Measurements from ENCODE around the gene DEAF1. TPM values are rescaled to one million over a fixed set of nuclear protein-coding genes. Genes with fewer than 3 reads are reported as not detected.
A peak's percentile ranks its signal among the peaks of the same experiment; 100 is the strongest.

Gene DEAF1
- total and polyA plus RNA-seq, 2 of the 13 experiments (the other 11 are each of a cell fraction or from before 2014, with no cell fraction given), result 22.3 to 29.6 TPM

GRCh38 chr11:704781-705645, 10.0 kb upstream of the DEAF1 start (continued):
- TF ChIP-seq, protein P1, sequence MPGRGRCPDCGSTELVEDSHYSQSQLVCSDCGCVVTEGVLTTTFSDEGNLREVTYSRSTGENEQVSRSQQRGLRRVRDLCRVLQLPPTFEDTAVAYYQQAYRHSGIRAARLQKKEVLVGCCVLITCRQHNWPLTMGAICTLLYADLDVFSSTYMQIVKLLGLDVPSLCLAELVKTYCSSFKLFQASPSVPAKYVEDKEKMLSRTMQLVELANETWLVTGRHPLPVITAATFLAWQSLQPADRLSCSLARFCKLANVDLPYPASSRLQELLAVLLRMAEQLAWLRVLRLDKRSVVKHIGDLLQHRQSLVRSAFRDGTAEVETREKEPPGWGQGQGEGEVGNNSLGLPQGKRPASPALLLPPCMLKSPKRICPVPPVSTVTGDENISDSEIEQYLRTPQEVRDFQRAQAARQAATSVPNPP (CRISPR knock-in tag; IDR thresholded peaks at IDR 0.05), result no peak
- TF ChIP-seq TIGD3 (CRISPR knock-in tag; IDR thresholded peaks at IDR 0.05; ENCODE audit: borderline replicate concordance) (no peak), HMG20A (CRISPR knock-in tag; IDR thresholded peaks at IDR 0.05; ENCODE audit: borderline replicate concordance) (peak; percentile 76; the same call in 1 of the 2 replicates), NCOA1 (CRISPR knock-in tag; IDR thresholded peaks at IDR 0.05) (no peak), NFKBIZ (CRISPR knock-in tag; IDR thresholded peaks at IDR 0.05) (peak; percentile 73; the same call in 1 of the 2 replicates), PRMT3 (CRISPR knock-in tag; IDR thresholded peaks at IDR 0.05; ENCODE audit: borderline replicate concordance, low read depth) (no peak; the same call in 1 of the 2 replicates), ARNTL (CRISPR knock-in tag; IDR thresholded peaks at IDR 0.05) (peak; percentile 86), IRF9 (CRISPR knock-in tag; IDR thresholded peaks at IDR 0.05; ENCODE audit: borderline replicate concordance) (peak; percentile 89; the same call in 1 of the 2 replicates), ADNP (CRISPR knock-in tag; IDR thresholded peaks at IDR 0.05) (no peak), TOPORS (CRISPR knock-in tag; IDR thresholded peaks at IDR 0.05) (peak; percentile 64; the same call in 1 of the 2 replicates), NFYC (CRISPR knock-in tag; IDR thresholded peaks at IDR 0.05) (peak; percentile 51), DR1 (CRISPR knock-in tag; IDR thresholded peaks at IDR 0.05) (peak; percentile 74), REXO4 (CRISPR knock-in tag; IDR thresholded peaks at IDR 0.05; ENCODE audit: borderline replicate concordance) (no peak), CBFB (CRISPR knock-in tag; IDR thresholded peaks at IDR 0.05) (peak; percentile 70; the same call in 1 of the 2 replicates), ZNF605 (CRISPR knock-in tag; IDR thresholded peaks at IDR 0.05) (0 out of 2 replicates have a peak, but pooled peaks have one; percentile 18), TFDP1 (CRISPR knock-in tag; IDR thresholded peaks at IDR 0.05; ENCODE audit: borderline replicate concordance) (peak; percentile 63; the same call in 1 of the 2 replicates), ZNF7 (CRISPR knock-in tag; IDR thresholded peaks at IDR 0.05) (no peak)
- TF ChIP-seq, protein P2, sequence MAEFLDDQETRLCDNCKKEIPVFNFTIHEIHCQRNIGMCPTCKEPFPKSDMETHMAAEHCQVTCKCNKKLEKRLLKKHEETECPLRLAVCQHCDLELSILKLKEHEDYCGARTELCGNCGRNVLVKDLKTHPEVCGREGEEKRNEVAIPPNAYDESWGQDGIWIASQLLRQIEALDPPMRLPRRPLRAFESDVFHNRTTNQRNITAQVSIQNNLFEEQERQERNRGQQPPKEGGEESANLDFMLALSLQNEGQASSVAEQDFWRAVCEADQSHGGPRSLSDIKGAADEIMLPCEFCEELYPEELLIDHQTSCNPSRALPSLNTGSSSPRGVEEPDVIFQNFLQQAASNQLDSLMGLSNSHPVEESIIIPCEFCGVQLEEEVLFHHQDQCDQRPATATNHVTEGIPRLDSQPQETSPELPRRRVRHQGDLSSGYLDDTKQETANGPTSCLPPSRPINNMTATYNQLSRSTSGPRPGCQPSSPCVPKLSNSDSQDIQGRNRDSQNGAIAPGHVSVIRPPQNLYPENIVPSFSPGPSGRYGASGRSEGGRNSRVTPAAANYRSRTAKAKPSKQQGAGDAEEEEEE (CRISPR knock-in tag; IDR thresholded peaks at IDR 0.05; ENCODE audit: borderline replicate concordance), result peak; percentile 89
- TF ChIP-seq, protein P3, sequence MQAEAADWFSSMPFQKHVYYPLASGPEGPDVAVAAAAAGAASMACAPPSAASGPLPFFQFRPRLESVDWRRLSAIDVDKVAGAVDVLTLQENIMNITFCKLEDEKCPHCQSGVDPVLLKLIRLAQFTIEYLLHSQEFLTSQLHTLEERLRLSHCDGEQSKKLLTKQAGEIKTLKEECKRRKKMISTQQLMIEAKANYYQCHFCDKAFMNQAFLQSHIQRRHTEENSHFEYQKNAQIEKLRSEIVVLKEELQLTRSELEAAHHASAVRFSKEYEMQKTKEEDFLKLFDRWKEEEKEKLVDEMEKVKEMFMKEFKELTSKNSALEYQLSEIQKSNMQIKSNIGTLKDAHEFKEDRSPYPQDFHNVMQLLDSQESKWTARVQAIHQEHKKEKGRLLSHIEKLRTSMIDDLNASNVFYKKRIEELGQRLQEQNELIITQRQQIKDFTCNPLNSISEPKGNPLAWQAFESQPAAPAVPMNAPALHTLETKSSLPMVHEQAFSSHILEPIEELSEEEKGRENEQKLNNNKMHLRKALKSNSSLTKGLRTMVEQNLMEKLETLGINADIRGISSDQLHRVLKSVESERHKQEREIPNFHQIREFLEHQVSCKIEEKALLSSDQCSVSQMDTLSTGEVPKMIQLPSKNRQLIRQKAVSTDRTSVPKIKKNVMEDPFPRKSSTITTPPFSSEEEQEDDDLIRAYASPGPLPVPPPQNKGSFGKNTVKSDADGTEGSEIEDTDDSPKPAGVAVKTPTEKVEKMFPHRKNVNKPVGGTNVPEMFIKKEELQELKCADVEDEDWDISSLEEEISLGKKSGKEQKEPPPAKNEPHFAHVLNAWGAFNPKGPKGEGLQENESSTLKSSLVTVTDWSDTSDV (CRISPR knock-in tag; IDR thresholded peaks at IDR 0.05), result peak; percentile 75; the same call in 1 of the 2 replicates
